Right renal pelvis (tissue), 4 donors: ENCODE measurements around the gene NUFIP1. TPM values are rescaled to one million over a fixed set of nuclear protein-coding genes. Genes with fewer than 3 reads are reported as not detected.

Source experiments
- DNase-seq, 4 donors: peaks; one replicate each; pipeline ENCODE4 v3.0.0-alpha.2; 2013; ENCODE audit warnings: low read depth in 4 of 4, low spot score in 3 of 4, missing footprints in 1 of 4
- polyA plus RNA-seq, 4 donors: library from polyadenylated mRNA; unstranded; fragments of 120-200 nt; gene quantifications; one replicate each; pipeline ENCODE4 v1.2.1, GENCODE V29; 2013; ENCODE audit not compliant: insufficient read length in 4 of 4

NUFIP1 gene
- polyA plus RNA-seq, 4 donors: 12.0 to 13.8 (median 13.8) TPM

DNA sequence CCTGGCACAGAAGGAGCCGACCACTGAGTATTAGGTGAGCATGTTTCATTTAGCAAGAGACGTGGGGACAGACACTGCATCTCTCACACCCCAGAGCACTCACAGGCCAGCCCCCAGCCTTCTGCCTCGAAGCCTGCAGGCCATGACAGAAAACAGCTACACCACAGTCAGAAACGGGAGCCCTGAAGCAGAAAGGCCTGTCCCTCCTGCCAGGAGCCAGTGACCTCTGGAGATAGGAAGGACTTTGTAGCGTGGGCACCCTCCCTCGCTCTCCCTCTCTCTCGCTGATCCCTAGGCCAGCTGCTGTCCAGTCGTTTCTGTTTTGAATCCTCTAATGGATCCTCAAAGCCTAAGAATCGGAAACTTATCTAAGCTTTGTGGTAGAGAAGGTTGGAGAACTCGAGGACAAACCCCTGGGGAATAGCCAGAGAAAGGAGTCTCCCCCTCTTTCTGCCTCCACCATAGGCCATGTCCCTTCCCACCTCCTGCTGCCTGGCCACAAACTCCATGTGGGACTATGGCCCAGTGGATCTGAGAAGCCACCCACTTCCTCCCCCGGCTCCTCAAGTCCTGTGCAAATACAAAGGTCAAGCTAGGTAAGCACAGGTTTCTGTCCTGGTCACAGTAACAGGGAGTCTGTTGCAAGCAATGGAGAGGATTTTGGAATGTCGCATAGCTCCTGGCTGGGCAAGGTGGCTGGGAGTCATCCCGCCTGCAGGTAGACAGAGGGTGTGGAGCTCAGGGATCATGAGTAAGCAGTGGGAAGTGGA lies 95.1 kb downstream of the NUFIP1 start:
- no peak for DNase-seq

Other genes starting within 250 kb of the NUFIP1 start
- 10 to 100 TPM; 48.3 to 65.3 (median 57.1) TPM for gene GPALPP1, start 67 bp upstream of the NUFIP1 start, polyA plus RNA-seq
- 10 to 100 TPM; 28.3 to 30.5 (median 29.8) TPM for gene GTF2F2, start 131.0 kb upstream of the NUFIP1 start, polyA plus RNA-seq
- gene KCTD4, start 211.6 kb upstream of the NUFIP1 start, polyA plus RNA-seq: under 1 TPM; 0.29 to 0.74 (median 0.43) TPM